ENCODE data around the gene TAF3.

TAF3 gene

GRCh38 chr10:7942859-7943258 lies 124.6 kb downstream of the TAF3 start:
- no peak for DNase-seq (ENCODE audit: low spot score)
- no peak overlapping the region for H3K4me3 ChIP-seq
- TF ChIP-seq CTCF (IDR thresholded peaks at IDR 0.05): no peak
- H3K27ac ChIP-seq: no peak overlapping the region

- DNase-seq (ENCODE audit: low spot score): no peak
- H3K4me3 ChIP-seq: no peak overlapping the region
- TF ChIP-seq CTCF (IDR thresholded peaks at IDR 0.05): no peak
- H3K27ac ChIP-seq: no peak overlapping the region
Observed at GRCh38 chr10:7944215-7944480, 125.8 kb downstream of the TAF3 start.

- Histone ChIP-seq H3K4me3 (no peak overlapping the region), H3K27ac (no peak overlapping the region)
- no peak for DNase-seq (ENCODE audit: low spot score)
- no peak for TF ChIP-seq CTCF (IDR thresholded peaks at IDR 0.05)
Observed at GRCh38 chr10:7944537-7944936, 126.2 kb downstream of the TAF3 start.

- TF ChIP-seq CTCF (IDR thresholded peaks at IDR 0.05): no peak
- no peak overlapping the region for H3K27ac ChIP-seq
- no peak overlapping the region for H3K4me3 ChIP-seq
- DNase-seq (ENCODE audit: low spot score): no peak
Observed at GRCh38 chr10:7945034-7945433, 126.7 kb downstream of the TAF3 start.

- Histone ChIP-seq H3K27ac (no peak overlapping the region), H3K4me3 (no peak overlapping the region)
- no peak for DNase-seq (ENCODE audit: low spot score)
- TF ChIP-seq CTCF (IDR thresholded peaks at IDR 0.05): no peak
Observed at GRCh38 chr10:7945469-7946187, 127.3 kb downstream of the TAF3 start.

GRCh38 chr10:7948371-7949000 lies 130.2 kb downstream of the TAF3 start:
- no peak overlapping the region for H3K4me3 ChIP-seq
- no peak overlapping the region for H3K27ac ChIP-seq
- DNase-seq (ENCODE audit: low spot score): no peak
- no peak for TF ChIP-seq CTCF (IDR thresholded peaks at IDR 0.05)

Data from coronary artery (tissue), 2 donors.